Measurements from ENCODE around the gene SRP9. TPM values are rescaled to one million over a fixed set of nuclear protein-coding genes. Genes with fewer than 3 reads are reported as not detected.
"Not testable (repeated sequence)": the region's sequence is repeated elsewhere in the genome, so short reads cannot be mapped to it uniquely, and the experiment has no call there.

Gene SRP9
- total RNA-seq, 4 donors from 2014 or later: 196 to 297 (median 260) TPM

- TF ChIP-seq POLR2A (IDR thresholded peaks at IDR 0.05) (no peak), CTCF (IDR thresholded peaks at IDR 0.05) (no peak)
Measured at GRCh38 chr1:225812488-225813213, 35.0 kb downstream of the SRP9 start.

GRCh38 chr1:225813214-225813964 is 35.8 kb downstream of the SRP9 start:
- Histone ChIP-seq H3K36me3 (no peaks in the 10 kb centered on the region), H3K9me3 (no peaks in the 10 kb centered on the region), H3K4me3 (replicated peaks in 1 of 3) (no peak overlapping the region), H3K4me1 (peaks cover 75 to 78% of the 10 kb centered on the region in 2 donors), H3K27me3 (no peaks in the 10 kb centered on the region), H3K27ac (peak overlapping the region; percentile 78 to 84 (median 84))
- intact Hi-C loops (cut with DNase I): loop anchor here (10.0 kb wide), 1 partner anchor 71 kb away; the partner anchor contains the start of genes LEFTY1 and TMEM63A
- 62 to 74% methylated on average over 8 to 10 of the region's 10 CpGs for WGBS, 2 donors
- TF ChIP-seq POLR2A (IDR thresholded peaks at IDR 0.05) (peak in 1 of 2 donors; percentile 23), CTCF (IDR thresholded peaks at IDR 0.05) (no peak)
- peak; percentile 44 to 49 for DNase-seq

More at GRCh38 chr1:225812488-225813213, 35.0 kb downstream of the SRP9 start:
- Histone ChIP-seq H3K4me3 (replicated peaks in 1 of 3) (no peak overlapping the region), H3K36me3 (no peaks in the 10 kb centered on the region), H3K9me3 (no peaks in the 10 kb centered on the region), H3K27me3 (no peaks in the 10 kb centered on the region), H3K4me1 (peaks cover 67 to 71% of the 10 kb centered on the region in 2 donors), H3K27ac (peak overlapping the region; percentile 78 to 84 (median 84))
- DNase-seq: no peak
- WGBS, 2 donors: 73 to 84% methylated on average over 5 to 7 of the region's 8 CpGs
- intact Hi-C loops (cut with DNase I): loop anchor here (10.0 kb wide), 1 partner anchor 72 kb away; the partner anchor contains the start of genes LEFTY1 and TMEM63A

GRCh38 chr1:225814381-225814780 is 36.8 kb downstream of the SRP9 start:
- TF ChIP-seq CTCF (IDR thresholded peaks at IDR 0.05): no peak
- TF ChIP-seq POLR2A (IDR thresholded peaks at IDR 0.05): no peak
- Histone ChIP-seq H3K4me1 (peaks cover 82 to 85% of the 10 kb centered on the region in 2 donors), H3K27me3 (no peaks in the 10 kb centered on the region), H3K4me3 (replicated peaks in 1 of 3) (no peak overlapping the region), H3K27ac (peak overlapping the region; percentile 78 to 84 (median 84)), H3K36me3 (no peaks in the 10 kb centered on the region), H3K9me3 (no peaks in the 10 kb centered on the region)
- intact Hi-C loops (cut with DNase I): loop anchor here (10.0 kb wide), 1 partner anchor 70 kb away; the partner anchor contains the start of genes LEFTY1 and TMEM63A
- no peak for DNase-seq
- 52 to 65% methylated on average over 4 to 7 of the region's 7 CpGs for WGBS, 2 donors

- intact Hi-C loops (cut with DNase I): loop anchor here (10.0 kb wide), 1 partner anchor 70 kb away; the partner anchor contains the start of genes LEFTY1 and TMEM63A
- H3K27me3 ChIP-seq; H3K9me3 ChIP-seq; H3K36me3 ChIP-seq; H3K4me3 ChIP-seq (replicated peaks in 1 of 3); DNase-seq: not testable (repeated sequence)
- H3K27ac ChIP-seq: peak overlapping the region; percentile 78 to 96 (median 84)
- H3K4me1 ChIP-seq: peaks cover 86 to 88% of the 10 kb centered on the region in 2 donors
- WGBS, 2 donors: 91 to 97% methylated on average over 6 to 7 of the region's 7 CpGs
Measured at GRCh38 chr1:225815090-225815489, 37.5 kb downstream of the SRP9 start.

GRCh38 chr1:225815526-225816178 is 38.0 kb downstream of the SRP9 start:
- peaks cover 91 to 94% of the 10 kb centered on the region in 2 donors for H3K4me1 ChIP-seq

More at GRCh38 chr1:225815526-225816178, 38.0 kb downstream of the SRP9 start:
- H3K27ac ChIP-seq: peak overlapping the region; percentile 96 to 98 (median 98)
- TF ChIP-seq POLR2A (IDR thresholded peaks at IDR 0.05) (no peak), CTCF (IDR thresholded peaks at IDR 0.05) (no peak)
- no peaks in the 10 kb centered on the region for H3K36me3 ChIP-seq
- H3K4me3 ChIP-seq (replicated peaks in 1 of 3): no peak overlapping the region
- WGBS, 2 donors: 85 to 88% methylated on average over 17 of the region's 17 CpGs
- H3K27me3 ChIP-seq: no peaks in the 10 kb centered on the region
- DNase-seq: no peak
- no peaks in the 10 kb centered on the region for H3K9me3 ChIP-seq
- intact Hi-C loops (cut with DNase I): loop anchor here (10.0 kb wide), 1 partner anchor 69 kb away; the partner anchor contains the start of genes LEFTY1 and TMEM63A
